HEK293 (cell line): ENCODE measurements around the gene DUSP18.

Experiments
- CTCF ChIA-PET: fragments of 350-600 bp; formaldehyde crosslinking; extraction: SDS; loops from one replicate; lab custom pipeline; 2021; ENCODE audit warnings: antibody characterized with exemption; lab: Yijun Ruan, JAX
- POLR2A ChIA-PET: fragments of 300-600 bp; formaldehyde crosslinking; extraction: SDS; loops from one replicate; lab custom pipeline; 2020; ENCODE audit warnings: antibody characterized with exemption, inconsistent platforms; lab: Yijun Ruan, JAX
- H3K27ac ChIP-seq: fragments of 200-500 bp; sonication (Bioruptor generic); 2 replicates; pipeline ENCODE4 v1.5.1; 2014; ENCODE audit warnings: low read depth, low read length, control low read depth, inconsistent platforms; ENCODE audit errors: extremely low read depth
- H3K36me3 ChIP-seq, 2 experiments: fragments of 200-500 bp in 1 of 2; sonication (Bioruptor generic) in 1 of 2; 1 replicate in 1 of 2; 2 replicates in 1 of 2; pipeline ENCODE4 v1.5.1; 2014 to 2017; ENCODE audit warnings: inconsistent platforms in 2 of 2, low read length in 2 of 2; ENCODE audit not compliant: control insufficient read depth in 2 of 2, insufficient read depth in 1 of 2
- H3K4me1 ChIP-seq: fragments of 200-500 bp; sonication (Bioruptor generic); 2 replicates; pipeline ENCODE4 v1.5.1; 2014; ENCODE audit warnings: mild to moderate bottlenecking, low read length, inconsistent platforms; ENCODE audit not compliant: control insufficient read depth, insufficient read depth
- H3K4me3 ChIP-seq: 2 replicates; pipeline ENCODE4 v1.5.1; 2011; ENCODE audit warnings: low read depth, mild to moderate bottlenecking, control low read depth, low read length, moderate library complexity
- H3K9me3 ChIP-seq: fragments of 200-500 bp; sonication (Bioruptor generic); 2 replicates; pipeline ENCODE4 v1.5.1; 2014; ENCODE audit warnings: low read depth, low read length, inconsistent platforms; ENCODE audit not compliant: control insufficient read depth, insufficient read depth
- EGR2 ChIP-seq: fragments of 450-650 bp; formaldehyde crosslinking; IDR thresholded peaks from 2 replicates; pipeline ENCODE4 v1.5.1; 2016; ENCODE audit warnings: low read depth, missing biosample characterization, missing genetic modification characterization
- FEZF1 ChIP-seq: fragments of 450-650 bp; formaldehyde crosslinking; IDR thresholded peaks from 2 replicates; pipeline ENCODE4 v1.5.1; 2016; ENCODE audit warnings: missing biosample characterization, missing genetic modification characterization
- KLF1 ChIP-seq: fragments of 450-650 bp; formaldehyde crosslinking; IDR thresholded peaks from 2 replicates; pipeline ENCODE4 v1.5.1; 2016; ENCODE audit warnings: missing biosample characterization, missing genetic modification characterization
- KLF16 ChIP-seq: fragments of 450-650 bp; formaldehyde crosslinking; IDR thresholded peaks from 2 replicates; pipeline ENCODE4 v1.5.1; 2017; ENCODE audit warnings: missing biosample characterization, missing genetic modification characterization
- REPIN1 ChIP-seq: fragments of 450-650 bp; formaldehyde crosslinking; IDR thresholded peaks from 2 replicates; pipeline ENCODE4 v1.5.1; 2017; ENCODE audit warnings: missing biosample characterization, missing genetic modification characterization, low read depth
- SALL2 ChIP-seq: fragments of 450-650 bp; formaldehyde crosslinking; IDR thresholded peaks from 2 replicates; pipeline ENCODE4 v1.5.0; 2017; ENCODE audit warnings: missing biosample characterization, mild to moderate bottlenecking, missing genetic modification characterization, borderline replicate concordance
- SCRT2 ChIP-seq: fragments of 450-650 bp; formaldehyde crosslinking; IDR thresholded peaks from 2 replicates; pipeline ENCODE4 v1.5.1; 2016; ENCODE audit warnings: missing biosample characterization, missing genetic modification characterization
- YY1 ChIP-seq: fragments of 450-650 bp; formaldehyde crosslinking; IDR thresholded peaks from 2 replicates; pipeline ENCODE4 v1.5.1; 2018; ENCODE audit warnings: missing biosample characterization, missing genetic modification characterization
- ZBTB6 ChIP-seq: fragments of 450-650 bp; formaldehyde crosslinking; IDR thresholded peaks from 2 replicates; pipeline ENCODE4 v1.5.1; 2017; ENCODE audit warnings: missing biosample characterization, missing genetic modification characterization
- ZNF155 ChIP-seq: fragments of 450-650 bp; formaldehyde crosslinking; IDR thresholded peaks from 2 replicates; pipeline ENCODE4 v1.5.1; 2016; ENCODE audit warnings: missing biosample characterization, missing genetic modification characterization
- ZNF16 ChIP-seq: fragments of 450-650 bp; formaldehyde crosslinking; IDR thresholded peaks from 2 replicates; pipeline ENCODE4 v1.5.1; 2016; ENCODE audit warnings: low read depth, missing biosample characterization, missing genetic modification characterization
- ZNF174 ChIP-seq: fragments of 450-650 bp; formaldehyde crosslinking; IDR thresholded peaks from 2 replicates; pipeline ENCODE4 v1.5.0; 2017; ENCODE audit warnings: missing biosample characterization, mild to moderate bottlenecking, missing genetic modification characterization
- ZNF19 ChIP-seq: fragments of 450-650 bp; formaldehyde crosslinking; IDR thresholded peaks from 2 replicates; pipeline ENCODE4; 2016; ENCODE audit warnings: missing biosample characterization, missing genetic modification characterization, low read depth
- ZNF266 ChIP-seq: fragments of 450-650 bp; formaldehyde crosslinking; IDR thresholded peaks from 2 replicates; pipeline ENCODE4 v1.5.1; 2016; ENCODE audit warnings: missing biosample characterization, missing genetic modification characterization, low read depth
- ZNF398 ChIP-seq: fragments of 450-650 bp; formaldehyde crosslinking; IDR thresholded peaks from 2 replicates; pipeline ENCODE4 v1.5.1; 2017; ENCODE audit warnings: missing biosample characterization, missing genetic modification characterization
- ZNF449 ChIP-seq: fragments of 450-650 bp; formaldehyde crosslinking; IDR thresholded peaks from 2 replicates; pipeline ENCODE4 v1.5.1; 2017; ENCODE audit warnings: missing biosample characterization, mild to moderate bottlenecking, missing genetic modification characterization, moderate library complexity
- ZNF558 ChIP-seq: fragments of 450-650 bp; formaldehyde crosslinking; IDR thresholded peaks from 2 replicates; pipeline ENCODE4 v1.5.1; 2016; ENCODE audit warnings: missing biosample characterization, missing genetic modification characterization
- ZNF629 ChIP-seq: fragments of 450-650 bp; formaldehyde crosslinking; IDR thresholded peaks from 2 replicates; pipeline ENCODE4 v1.5.1; 2017; ENCODE audit warnings: missing biosample characterization, missing genetic modification characterization
- ZNF704 ChIP-seq: fragments of 450-650 bp; formaldehyde crosslinking; IDR thresholded peaks from 2 replicates; pipeline ENCODE4 v1.5.1; 2016; ENCODE audit warnings: missing biosample characterization, missing genetic modification characterization
- ZNF791 ChIP-seq: fragments of 450-650 bp; formaldehyde crosslinking; IDR thresholded peaks from 2 replicates; pipeline ENCODE4 v1.5.1; 2016; ENCODE audit warnings: missing biosample characterization, missing genetic modification characterization
- ZXDB ChIP-seq: fragments of 450-650 bp; formaldehyde crosslinking; IDR thresholded peaks from 2 replicates; pipeline ENCODE4 v1.5.1; 2016; ENCODE audit warnings: missing biosample characterization, missing genetic modification characterization
- TF ChIP-seq, protein P1 (sequence below): fragments of 450-650 bp; IDR thresholded peaks from 2 replicates; pipeline ENCODE4 v1.5.1; 2018; ENCODE audit warnings: missing biosample characterization, mild to moderate bottlenecking, missing genetic modification characterization
- TF ChIP-seq, protein P2 (sequence below): IDR thresholded peaks from 2 replicates; pipeline ENCODE4 v1.6.1; 2011; ENCODE audit warnings: mild to moderate bottlenecking, low read depth, low read length, borderline replicate concordance

DUSP18 gene

GRCh38 chr22:30675436-30675835 lies 7.8 kb upstream of the DUSP18 start:
- Histone ChIP-seq H3K4me1 (no peaks in the 10 kb centered on the region), H3K9me3 (no peaks in the 10 kb centered on the region), H3K36me3 (no peaks in the 10 kb centered on the region), H3K27ac (no peak overlapping the region), H3K4me3 (no peak overlapping the region)
- ChIA-PET POLR2A (no interaction called here), CTCF (interaction anchor here (0.6 kb wide), 1 partner anchor 543 kb away, joined by 3 read pairs; no protein-coding TSS in a partner anchor)
- 0 out of 2 replicates have a peak, but pooled peaks have one; percentile 15 for TF ChIP-seq EGR2 (tag by site-specific recombination)
- TF ChIP-seq YY1: no peak
- TF ChIP-seq FEZF1 (tag by site-specific recombination): no peak
- TF ChIP-seq ZNF398 (tag by site-specific recombination): no peak
- no peak for TF ChIP-seq ZNF174
- no peak for TF ChIP-seq SCRT2
- no peak for TF ChIP-seq ZNF629 (tag by site-specific recombination)
- TF ChIP-seq, protein P1, sequence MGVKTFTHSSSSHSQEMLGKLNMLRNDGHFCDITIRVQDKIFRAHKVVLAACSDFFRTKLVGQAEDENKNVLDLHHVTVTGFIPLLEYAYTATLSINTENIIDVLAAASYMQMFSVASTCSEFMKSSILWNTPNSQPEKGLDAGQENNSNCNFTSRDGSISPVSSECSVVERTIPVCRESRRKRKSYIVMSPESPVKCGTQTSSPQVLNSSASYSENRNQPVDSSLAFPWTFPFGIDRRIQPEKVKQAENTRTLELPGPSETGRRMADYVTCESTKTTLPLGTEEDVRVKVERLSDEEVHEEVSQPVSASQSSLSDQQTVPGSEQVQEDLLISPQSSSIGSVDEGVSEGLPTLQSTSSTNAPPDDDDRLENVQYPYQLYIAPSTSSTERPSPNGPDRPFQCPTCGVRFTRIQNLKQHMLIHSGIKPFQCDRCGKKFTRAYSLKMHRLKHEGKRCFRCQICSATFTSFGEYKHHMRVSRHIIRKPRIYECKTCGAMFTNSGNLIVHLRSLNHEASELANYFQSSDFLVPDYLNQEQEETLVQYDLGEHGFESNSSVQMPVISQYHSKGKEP (tag by site-specific recombination): no peak

DNA sequence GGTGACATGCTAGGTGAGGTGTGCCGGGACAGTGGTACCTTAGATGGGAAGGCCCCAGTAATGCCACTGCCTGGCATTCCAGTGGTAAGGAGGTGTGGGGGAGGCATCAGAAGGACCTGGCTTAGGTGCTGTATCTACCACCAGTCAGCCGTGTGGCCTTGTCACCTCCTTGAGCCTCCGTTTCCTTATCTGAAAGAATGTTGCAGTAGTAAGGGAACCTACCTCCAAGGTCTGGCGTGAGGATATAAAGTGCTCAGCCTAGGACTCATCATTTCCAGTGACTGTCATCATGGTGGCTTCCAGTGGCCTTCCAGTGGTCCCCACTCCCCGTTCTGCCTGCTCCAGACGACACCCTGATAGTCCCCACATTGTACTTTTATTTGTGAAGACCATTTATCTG lies 6.8 kb upstream of the DUSP18 start:
- no peak overlapping the region for H3K4me3 ChIP-seq
- no peak overlapping the region for H3K27ac ChIP-seq
- CTCF ChIA-PET: interaction anchor here (1.1 to 2.2 kb wide), 2 partner anchors 40 to 81 kb away, joined by 3 to 8 read pairs; no protein-coding TSS in a partner anchor
- no peaks in the 10 kb centered on the region for H3K9me3 ChIP-seq
- POLR2A ChIA-PET: no interaction called here
- no peaks in the 10 kb centered on the region for H3K36me3 ChIP-seq
- H3K4me1 ChIP-seq: no peaks in the 10 kb centered on the region
- TF ChIP-seq KLF16 (tag by site-specific recombination) (no peak), ZNF155 (tag by site-specific recombination) (no peak), ZNF791 (tag by site-specific recombination) (no peak), ZNF266 (tag by site-specific recombination) (no peak), REPIN1 (tag by site-specific recombination) (no peak), SALL2 (tag by site-specific recombination) (no peak)
- TF ChIP-seq, protein P2, sequence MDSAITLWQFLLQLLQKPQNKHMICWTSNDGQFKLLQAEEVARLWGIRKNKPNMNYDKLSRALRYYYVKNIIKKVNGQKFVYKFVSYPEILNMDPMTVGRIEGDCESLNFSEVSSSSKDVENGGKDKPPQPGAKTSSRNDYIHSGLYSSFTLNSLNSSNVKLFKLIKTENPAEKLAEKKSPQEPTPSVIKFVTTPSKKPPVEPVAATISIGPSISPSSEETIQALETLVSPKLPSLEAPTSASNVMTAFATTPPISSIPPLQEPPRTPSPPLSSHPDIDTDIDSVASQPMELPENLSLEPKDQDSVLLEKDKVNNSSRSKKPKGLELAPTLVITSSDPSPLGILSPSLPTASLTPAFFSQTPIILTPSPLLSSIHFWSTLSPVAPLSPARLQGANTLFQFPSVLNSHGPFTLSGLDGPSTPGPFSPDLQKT: no peak

DNA sequence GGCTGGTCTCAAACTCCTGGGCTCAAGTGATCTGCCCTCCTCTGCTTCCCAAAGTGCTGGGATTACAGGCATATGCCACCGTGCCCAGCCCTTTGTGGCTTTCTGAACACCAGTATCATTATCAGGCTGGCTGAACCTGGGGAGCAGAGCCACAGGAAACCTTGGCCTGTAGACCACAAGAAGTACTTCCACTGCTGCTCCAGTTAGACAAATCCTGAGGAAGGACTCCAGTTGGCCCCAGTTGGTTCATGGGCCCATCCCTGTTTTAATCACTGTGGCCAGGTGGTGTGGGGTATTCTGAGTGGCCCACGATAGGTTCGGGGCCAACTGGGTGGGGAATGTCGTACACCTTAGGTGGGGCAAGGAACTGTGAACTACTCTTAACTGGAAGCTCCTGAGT lies 5.5 kb upstream of the DUSP18 start:
- CTCF ChIA-PET: interaction anchor here (0.6 to 2.2 kb wide), 2 partner anchors 39 to 277 kb away, joined by 5 to 8 read pairs; no protein-coding TSS in a partner anchor
- Histone ChIP-seq H3K27ac (no peak overlapping the region), H3K4me1 (no peaks in the 10 kb centered on the region), H3K36me3 (no peaks in the 10 kb centered on the region), H3K4me3 (no peak overlapping the region), H3K9me3 (no peaks in the 10 kb centered on the region)
- POLR2A ChIA-PET: no interaction called here
- TF ChIP-seq ZNF449 (tag by site-specific recombination) (no peak), ZBTB6 (tag by site-specific recombination) (no peak), ZNF19 (tag by site-specific recombination) (no peak), ZNF558 (tag by site-specific recombination) (no peak), ZNF16 (tag by site-specific recombination) (no peak), ZNF704 (tag by site-specific recombination) (no peak), KLF1 (tag by site-specific recombination) (no peak), ZXDB (no peak)
